DMS 273 treated with DMSO at 0.1 percent for 48 hours (cell line): ENCODE results near the gene COL28A1.

Experiments
- DNase-seq: peaks from one replicate; lab custom pipeline; 2025; lab: John Stamatoyannopoulos, UW

The COL28A1 gene

DNA sequence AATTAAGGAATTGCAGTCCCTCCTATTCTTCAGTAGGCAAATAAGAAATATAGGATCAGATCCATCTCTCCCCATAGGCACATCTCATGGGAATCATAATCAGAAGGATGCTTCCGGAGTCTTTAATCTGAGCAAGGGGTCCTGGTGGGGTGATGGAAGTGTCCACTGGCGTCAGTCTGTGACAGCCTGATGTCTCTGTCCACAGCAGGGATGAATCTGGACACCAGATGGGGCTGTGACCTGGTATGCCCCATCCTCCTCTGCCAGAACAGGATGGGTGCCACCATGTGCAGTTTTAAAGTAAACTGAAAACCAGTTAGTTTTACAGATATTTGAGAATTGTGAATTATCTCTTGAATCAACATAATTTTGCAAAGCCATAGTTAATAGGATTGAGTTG, 204.7 kb downstream of the COL28A1 start:
- DNase-seq: no peak

DNA sequence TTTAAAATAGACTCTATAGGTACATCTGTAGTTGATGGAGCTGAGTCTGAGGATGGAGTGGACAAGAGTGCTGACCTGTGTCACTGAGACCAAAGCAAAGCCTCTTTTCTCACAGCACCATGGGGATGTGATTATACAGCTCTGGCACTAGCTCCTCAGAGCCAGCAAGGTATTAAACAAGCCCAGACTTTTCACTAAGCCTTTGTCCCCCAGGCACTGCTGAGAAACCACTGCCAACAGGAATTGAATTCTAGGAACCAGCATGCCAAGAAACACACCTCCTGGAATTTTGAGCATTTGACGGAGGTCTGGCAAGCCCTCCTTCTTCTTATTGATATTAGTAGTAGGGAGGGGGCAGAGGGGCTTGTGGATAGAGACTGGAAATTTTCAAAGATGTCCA, 206.3 kb downstream of the COL28A1 start:
- DNase-seq: no peak

DNA sequence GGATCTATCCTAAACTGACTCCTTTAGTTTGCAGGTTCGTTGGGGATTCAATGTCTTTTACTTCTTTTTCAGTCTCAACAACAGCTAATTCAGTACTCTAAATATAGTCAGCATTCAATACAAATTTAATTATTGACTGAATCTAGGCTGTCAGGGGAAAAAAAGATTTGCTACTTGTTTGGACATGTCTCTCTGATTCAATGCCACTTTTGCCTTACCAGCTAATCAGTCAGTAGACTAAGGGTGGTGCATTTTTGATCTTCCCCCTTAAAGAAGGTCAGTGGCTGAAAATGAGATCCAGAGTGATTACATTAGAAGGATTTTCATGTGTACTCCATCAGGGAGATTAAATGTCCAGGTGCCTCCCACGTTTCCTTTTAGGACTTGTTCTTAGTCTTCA, 208.2 kb downstream of the COL28A1 start:
- DNase-seq: no peak

DNA sequence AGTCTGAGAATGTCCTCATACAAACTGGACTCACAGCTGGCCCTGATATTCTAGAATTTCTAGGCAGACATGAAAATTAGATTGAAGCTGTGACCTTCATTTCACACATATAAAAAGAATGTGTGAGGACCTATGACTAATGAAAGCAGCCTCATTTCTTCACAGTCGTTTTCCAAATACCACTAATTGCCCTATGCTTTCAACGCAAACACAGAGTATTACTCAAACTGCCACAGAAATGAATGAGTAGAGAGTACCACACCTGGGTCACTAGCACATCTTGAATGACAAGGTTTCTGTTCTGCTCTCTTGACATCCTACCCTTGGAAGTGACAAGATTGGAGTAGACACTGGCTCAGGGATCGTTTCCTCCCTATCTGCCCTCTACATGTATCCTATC, 211.0 kb downstream of the COL28A1 start:
- DNase-seq: no peak

DNA sequence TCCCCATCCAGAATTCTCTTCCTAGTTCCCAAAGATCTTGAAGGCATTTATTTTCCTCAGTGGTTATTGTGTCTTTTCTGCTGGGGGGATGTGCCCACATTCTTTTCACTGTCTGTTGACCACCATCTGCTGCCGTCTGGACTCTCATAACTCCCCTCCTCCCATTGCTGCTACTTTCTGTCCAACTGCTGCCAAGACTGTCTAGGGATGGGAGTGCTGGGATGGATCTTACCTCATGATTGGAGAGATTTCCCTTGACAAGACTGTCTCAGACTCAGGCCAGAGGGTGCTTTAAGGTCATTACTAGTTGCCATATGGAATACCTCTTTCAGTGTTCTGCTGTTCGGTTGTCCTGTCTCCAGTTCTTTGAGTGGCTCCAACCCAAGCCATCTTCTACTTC, 211.8 kb downstream of the COL28A1 start:
- DNase-seq: peak; percentile 17

DNA sequence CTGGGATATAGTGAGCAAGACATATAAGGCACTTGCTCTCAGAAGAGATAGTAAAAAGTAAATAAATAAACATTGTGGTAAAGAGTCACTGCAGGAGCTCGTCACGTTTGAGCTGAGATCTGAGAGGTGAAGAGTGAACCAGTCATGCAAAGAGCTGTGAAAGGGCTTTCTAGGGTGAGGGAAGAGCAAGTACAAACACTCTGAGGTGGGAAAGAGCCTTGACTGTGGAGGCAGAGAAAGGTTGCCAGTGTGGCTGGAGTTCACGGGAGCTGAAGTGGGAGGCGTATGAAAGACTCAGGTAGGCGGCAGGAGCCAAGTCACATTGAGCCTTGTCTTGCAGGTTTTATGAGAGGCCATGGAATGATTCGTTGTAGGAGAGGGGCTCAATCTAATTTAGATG, 212.3 kb downstream of the COL28A1 start:
- DNase-seq: no peak

DNA sequence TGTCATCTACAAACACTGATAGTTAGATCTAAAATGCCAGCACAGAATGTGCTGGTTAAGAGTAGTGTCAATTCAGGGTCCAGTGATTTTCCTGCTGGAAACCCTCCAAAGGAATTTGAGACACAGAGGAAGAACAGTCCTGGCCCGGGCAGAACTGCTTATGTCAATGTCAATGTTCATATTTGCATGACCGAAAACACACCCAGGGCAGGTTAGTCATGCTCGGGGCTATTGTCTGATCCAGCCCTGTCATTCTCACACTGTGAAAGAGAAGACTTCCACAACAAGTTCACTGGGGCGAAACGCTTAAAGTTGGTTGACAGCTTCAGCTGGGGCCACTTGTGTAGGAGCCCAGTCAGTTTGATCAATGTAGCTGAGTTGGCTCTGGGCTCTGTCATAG, 214.0 kb downstream of the COL28A1 start:
- no peak for DNase-seq

DNA sequence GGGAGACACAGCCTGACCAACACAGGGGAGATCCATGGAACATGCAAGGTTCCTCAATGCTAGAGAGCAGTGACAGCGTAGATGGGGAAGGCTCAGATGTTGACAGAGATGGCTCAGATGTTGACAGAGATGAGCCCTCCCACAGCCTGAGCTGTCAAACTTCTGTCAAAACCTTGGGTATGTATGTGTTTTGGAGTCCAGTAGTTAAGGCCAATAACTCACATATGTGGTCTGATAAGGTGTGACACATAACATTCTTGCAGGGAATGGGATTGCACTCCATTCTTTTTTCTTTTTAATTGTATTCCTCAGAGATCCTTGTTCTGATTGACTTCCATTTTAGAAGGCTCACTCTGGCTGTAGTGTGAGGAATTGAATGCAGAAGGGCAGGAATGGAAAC, 217.1 kb downstream of the COL28A1 start:
- DNase-seq: no peak

DNA sequence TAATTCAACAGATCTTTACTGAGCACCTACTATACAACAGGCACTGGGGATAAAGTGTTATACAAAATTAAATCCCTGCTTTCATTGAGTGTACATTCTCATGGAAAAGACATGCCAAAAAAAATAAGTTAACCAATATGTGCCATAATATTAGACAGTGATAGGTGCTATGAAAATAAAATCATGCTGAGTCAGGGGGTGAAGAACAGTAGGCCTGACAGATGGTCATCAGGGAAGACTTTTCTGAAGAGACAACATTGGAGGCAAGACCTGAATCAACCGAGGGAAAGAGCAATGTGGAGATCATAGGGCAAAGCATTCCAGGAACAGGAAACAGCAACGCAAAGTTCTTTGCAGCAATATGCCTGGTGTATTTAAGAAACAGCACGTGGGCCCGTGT, 217.8 kb downstream of the COL28A1 start:
- DNase-seq: no peak

DNA sequence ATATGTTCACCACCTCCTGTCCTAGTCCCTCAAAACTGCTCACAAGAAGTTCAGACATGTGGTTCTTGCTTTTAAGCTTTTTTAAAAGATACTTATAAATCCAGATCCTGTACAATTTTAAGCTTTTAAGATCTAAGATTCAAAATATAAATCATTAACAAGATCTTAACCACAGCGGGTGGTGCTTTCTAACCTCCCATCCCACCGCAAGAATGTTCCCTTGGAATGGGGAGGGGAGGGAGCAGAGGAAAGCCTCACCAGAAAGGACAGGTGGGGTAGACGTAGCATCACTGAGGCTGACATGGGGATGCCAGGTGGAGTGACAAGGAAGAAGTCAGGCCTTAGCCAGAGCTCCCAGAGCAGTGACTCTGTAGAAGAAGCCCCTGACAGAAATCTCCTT, 219.8 kb downstream of the COL28A1 start:
- no peak for DNase-seq

DNA sequence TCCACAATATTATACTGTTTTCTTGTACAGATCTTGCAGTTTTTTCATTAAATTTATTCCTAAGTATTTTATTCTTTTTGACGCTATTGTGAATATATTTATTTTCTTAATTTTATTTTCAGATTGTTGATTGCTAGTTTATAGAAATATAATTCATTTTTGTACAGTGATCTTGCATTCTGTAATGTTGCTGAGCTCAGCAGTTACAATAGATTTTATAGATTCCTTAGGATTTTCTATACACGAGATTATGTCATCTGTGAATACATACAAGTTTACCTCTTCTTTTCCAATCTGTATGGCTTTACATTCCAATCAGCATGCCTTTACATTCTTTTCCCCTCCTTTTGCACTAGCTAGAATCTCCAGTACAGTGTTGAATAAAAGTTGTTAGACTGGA, 223.3 kb downstream of the COL28A1 start:
- DNase-seq: no peak

DNA sequence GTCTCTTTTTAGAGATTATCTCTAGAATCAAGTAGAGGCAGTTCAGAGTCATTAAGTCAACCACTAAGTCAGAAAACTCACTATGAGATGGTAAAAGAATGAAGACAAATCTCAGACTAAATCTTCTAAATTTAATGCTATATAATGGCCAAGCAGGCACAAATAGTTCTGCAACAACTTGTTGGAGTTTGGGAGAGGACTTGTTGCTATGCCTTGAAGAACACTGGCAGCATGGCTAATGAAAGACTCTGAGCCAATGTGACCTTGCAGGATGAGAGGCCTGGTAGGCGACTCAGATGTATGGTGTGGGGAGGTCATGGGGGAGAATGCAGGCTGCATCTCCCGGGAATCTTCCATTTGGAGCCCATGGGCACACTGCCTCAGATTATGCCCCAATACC, 224.7 kb downstream of the COL28A1 start:
- no peak for DNase-seq

DNA sequence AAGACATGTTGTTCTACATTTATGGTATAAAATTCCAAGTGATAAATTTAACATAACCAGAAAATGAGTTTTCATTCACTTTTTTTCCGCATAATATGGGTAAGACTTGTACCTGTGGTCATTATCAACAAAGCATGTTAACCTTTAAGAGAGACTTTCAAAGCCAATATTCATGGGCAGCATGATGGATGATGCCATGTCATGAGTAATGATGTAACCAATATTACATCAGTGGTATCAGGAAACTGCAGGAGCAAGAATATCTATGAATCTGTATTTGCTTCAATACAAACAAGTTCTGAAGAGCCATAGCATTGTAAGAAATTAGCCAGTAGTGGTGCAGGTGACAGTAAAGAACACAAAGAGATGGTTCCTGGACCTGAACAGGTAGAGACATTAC, 226.5 kb downstream of the COL28A1 start:
- no peak for DNase-seq
